ENCODE measurements around the gene DYSF.

DYSF gene

DNA sequence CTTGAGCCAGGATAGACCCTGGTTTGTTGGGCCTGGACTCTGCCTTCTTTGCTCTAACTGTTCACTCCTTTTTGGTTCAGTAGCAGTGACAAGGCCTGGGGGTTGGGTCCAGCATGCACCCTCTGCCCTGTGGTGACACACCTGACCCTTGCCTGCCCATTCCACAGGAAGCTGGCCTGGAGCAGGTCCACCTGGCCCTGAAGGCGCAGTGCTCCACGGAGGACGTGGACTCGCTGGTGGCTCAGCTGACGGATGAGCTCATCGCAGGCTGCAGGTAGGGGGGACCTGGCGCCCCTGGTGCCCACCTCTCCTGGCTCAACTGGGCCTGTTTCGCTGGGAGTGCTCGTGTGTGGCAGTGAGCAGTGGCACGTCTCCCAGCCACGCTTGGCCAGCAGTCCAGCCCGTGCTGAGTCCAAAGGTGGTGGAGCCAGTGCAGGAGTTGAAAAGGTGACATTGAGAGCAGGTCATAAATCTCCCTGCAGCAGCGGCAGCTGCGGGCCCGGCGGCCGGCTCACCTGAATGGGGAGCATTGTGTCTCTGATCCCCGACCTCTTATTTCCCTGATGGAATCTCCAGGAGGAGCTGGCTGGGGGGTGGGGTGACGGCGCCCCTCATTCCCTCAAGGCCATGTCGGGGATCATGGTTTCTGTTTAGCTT lies 102.6 kb downstream of the DYSF start:
- DNase-seq: no peak

DNA sequence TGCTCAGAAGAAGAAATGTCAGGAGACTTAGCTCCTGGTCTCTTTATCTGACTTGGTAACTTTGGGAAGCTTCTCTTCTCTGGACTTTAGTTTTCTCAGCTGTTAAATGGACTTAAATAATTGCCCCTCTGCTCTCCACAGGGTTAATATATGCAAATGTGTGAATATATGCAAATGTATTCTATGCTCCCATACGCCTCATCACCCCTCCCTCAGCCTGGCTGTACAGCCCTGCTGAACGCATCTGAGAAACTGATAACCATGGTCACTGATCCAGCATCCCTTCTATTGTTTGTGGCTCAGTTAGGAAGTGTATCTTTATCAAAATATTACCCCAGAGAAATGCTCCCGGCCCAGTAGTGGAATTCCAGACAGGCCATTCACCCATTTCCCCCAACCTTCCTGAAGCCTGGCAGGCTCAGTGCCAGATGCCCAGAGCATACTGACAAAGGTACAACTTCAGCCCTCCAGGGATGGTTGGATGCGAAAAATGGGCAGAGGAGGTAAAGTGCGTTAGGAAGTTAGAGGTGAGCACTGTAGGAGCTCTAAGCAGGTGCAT lies 103.4 kb downstream of the DYSF start:
- DNase-seq: no peak

DNA sequence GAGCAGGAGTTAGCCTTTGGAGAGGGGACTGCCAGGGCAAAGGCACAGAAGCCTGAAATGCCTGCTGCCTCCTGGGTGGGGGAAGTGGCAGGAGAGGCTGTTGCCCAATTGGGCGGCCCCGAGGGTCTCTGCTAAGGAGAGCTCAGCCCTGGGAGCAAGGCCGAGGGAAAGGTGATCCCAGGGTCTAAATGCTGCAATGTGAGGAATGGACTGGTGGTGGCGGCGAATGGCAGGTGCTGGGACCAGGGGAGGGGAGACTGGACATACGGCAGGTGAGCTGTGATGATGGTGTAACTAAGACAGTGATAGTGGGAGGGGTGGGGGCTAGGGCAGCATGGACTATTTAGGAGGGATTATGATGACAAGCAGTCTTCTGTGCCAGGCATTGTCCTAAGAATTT lies 104.0 kb downstream of the DYSF start:
- DNase-seq: no peak

DNA sequence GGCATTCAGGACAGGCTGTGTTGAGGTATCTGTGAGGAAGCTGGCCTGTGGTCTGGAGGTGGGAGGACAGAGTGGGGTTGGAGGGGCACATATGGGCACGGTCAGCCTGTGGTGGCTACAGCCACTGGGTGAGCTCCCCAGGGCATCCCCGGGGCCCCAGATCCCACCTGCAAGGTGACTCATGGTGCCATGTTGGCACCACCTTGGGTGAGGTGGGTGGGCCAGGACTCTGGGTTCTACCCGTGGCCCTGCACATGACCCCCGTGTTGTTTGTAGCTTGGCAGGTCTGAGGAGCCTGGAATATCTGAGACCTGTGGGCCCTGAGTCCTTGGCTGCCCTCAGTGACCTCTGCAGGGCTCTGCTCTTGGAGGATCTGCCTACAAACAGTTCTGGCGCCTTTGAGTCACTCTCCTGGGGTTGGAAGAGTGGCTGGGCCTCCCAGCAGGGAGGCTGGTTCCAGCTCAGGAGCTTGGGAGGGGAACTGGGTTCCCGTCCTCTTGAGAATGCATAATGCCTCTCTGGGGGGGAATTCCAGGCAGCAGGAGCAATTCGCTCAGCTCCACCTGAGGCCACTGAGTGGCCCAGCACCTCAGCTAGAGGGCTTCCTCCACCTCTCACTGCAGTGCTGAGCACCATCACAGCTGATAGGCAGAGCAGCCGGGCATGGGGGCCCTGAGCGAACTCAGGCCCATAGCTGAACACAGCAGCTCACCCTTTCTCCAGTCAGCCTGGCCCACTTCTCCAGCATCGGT lies 105.1 kb downstream of the DYSF start:
- DNase-seq: no peak

DNA sequence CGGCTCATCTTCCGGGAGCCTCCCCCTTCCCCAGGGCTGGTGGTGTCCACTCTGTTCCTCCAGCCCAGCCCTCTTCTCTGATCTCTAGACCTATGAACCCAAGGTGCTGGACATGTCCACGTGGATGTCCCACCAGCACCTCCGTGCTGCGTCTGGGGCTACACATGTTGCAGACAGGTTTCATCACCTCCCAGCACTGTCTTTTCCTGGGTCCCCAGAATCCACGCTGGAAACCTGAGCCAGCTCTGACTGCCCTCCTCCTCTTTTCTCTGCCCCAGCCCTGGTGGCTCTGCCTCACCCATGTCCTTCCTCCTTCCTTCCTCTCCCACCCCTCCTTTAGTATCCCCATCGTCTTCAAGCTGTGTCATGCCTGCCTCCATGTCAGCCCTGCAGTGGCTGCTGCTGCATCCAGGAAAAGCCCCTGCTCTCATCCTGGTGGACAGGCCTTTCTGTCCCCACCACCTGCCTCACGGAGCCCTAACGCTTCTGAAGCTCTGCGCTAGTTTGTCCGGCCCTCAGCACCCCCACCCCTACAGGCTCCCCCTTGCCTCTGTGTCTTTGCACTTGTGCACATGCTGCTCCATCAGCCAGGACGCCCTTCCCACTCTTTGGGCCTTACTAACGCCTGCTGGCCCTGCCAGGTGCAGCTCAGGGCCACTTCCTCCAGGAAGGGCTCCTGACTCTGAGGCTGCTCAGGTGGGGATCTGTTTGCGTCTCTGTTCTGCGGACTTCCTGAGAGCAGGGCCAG lies 105.9 kb downstream of the DYSF start:
- DNase-seq: no peak

DNA sequence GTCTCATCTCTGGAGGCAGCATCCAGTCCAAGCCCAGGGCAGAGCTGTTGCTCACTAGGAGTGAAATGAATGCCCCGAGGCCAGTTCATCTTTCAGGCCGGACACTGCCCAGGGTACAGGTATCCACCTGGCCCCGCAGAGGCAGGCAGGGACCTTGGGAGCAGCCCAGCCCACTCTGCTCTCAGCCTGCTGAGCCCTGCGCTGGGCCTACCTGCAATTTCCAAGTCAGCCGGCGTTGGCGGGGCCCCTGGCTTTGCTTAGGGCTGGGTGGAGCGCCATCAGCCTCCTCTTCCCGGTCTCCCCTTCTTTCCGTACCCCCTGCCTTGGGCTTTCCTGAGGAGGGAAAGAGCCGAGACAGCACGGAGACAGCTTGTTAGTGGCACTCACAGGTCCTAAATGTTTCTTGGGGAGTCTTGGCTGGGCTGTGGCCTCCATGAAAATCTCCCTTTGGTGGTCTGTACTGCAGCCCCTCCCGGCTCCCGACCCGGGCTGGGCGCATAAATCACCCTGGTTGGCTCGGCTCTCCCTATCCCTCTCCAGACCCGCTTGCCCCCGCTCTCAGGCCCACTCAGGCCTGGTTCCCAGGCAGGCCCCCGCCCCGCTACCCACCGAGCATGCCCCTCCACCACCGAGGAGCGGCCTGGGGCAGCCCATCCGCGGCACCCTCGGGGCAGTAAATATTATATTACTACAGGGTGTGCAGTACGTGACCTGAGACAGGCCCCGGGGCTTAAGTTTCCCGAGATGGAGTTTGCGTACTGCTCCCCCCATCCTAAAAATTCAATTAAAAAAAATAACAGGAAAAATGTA lies 106.7 kb downstream of the DYSF start:
- DNase-seq: no peak

DNA sequence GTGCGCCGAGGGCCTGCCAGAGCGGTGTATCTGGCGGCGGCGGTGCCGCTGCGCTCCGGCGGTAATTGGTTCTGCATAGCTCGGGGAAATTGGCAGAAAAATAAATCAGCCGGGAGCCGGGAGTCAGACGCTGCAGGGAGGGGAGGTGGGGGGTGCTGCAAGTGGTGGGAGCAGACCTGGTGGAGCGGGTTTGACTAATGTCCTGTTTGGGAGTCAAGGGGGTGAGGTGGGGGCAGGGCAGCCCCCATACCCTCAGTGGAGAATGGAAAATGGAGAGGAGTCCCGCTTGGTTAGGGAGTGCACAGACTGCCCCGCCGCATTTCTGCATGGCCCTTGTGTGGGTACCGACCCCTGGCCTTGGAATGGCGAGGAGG lies 107.3 kb downstream of the DYSF start:
- DNase-seq: no peak

DNA sequence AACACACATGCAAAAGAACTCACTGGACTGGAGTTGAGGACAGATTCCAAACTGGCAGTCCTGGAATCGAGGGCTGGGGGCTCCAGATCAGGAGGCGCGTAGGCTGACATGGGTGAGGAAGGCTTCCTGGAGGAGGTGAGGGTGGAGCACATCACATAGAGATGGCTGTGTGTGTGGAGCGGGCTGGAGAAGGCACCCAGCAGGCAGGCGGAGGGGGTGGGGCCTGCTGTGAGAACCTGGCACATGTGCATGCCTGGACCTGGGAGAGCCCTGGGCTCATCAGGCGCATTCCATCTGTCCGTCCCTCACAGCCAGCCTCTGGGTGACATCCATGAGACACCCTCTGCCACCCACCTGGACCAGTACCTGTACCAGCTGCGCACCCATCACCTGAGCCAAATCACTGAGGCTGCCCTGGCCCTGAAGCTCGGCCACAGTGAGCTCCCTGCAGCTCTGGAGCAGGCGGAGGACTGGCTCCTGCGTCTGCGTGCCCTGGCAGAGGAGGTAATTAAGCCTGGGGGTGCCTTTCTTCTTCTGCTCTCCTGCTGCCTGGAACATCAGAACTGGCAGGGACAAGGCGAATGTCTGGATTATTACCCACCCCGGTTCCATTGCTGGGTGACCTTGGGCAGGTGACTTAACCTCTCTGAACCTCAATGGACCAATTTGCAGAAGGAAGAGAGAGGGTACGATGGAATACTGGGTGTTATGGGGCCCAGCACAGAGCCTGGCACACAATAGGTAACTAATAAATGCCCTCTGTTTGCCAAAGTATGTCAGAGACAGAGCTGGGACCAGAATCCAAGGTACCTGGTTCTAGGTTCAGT lies 108.3 kb downstream of the DYSF start:
- DNase-seq: no peak

DNA sequence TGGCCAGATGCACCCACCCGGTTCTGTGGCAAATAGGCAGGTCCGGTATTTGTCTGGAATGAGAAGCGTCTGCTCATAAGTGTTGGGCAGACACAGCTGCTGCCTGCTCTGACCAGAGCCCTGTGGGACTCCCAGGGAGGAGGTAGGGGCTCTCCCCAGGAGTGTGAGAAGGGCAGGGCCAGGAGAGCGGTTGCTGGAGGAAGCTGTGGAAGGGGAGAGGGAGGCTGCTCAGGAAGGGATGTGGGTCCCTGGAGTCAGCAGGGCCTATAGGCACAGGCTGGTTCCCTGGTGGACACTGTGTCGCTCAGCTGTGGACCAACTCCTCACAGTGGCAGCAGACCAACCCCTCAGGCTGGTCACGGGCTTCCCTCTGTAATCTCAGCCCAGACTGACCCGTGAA lies 109.2 kb downstream of the DYSF start:
- DNase-seq: no peak

DNA sequence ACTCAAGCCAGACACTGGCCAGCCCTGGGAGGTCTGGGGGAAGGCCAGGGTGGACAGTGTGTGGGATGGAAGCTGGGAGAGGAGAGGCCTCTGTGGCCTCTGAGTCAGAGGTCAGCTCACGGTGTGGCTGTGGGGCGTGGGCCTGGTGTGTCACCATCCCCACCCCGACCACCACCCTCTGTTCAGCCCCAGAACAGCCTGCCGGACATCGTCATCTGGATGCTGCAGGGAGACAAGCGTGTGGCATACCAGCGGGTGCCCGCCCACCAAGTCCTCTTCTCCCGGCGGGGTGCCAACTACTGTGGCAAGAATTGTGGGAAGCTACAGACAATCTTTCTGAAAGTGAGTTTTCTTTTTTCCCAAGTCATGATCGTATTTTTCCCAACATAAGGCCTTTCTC lies 110.5 kb downstream of the DYSF start:
- DNase-seq: no peak

DNA sequence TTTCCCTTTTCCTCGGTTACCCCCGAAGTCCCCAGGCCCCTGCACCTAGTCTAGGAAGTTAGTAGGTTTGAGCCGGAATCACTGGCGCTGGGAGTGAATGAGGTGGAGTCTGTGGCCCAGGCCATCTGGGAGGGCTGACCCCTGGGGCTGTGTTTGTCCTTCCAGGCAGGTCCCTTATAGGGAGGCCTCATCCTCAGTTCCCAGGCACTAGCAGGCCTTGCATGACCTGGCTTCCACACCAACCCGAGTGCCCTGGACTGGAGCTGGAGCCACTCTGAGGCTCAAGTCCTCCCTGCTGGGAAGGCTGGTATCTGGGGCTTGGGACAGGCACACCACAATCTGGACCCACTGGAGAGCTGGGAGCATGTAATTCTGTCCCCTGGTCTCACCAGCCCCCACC lies 111.0 kb downstream of the DYSF start:
- no peak for DNase-seq

DNA sequence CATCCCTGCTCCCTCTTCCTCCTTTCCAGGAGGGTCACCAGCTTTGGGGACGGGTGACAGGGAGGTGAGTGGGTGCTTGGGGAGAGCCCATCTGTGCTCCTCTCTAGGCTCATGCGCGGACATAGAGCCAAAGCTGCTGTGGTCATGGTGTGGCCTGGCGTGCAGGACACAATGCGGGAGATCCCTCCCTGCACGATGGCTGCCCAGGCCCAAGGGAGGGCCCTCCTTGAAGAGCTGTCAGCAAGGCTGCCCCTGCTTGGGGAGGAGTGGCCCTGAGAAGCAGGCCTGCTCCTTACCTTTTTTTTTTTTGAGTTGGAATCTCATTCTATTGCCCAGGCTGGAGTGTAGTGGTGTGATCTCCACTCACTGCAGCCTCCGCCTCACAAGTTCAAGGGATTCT lies 111.4 kb downstream of the DYSF start:
- DNase-seq: no peak

DNA sequence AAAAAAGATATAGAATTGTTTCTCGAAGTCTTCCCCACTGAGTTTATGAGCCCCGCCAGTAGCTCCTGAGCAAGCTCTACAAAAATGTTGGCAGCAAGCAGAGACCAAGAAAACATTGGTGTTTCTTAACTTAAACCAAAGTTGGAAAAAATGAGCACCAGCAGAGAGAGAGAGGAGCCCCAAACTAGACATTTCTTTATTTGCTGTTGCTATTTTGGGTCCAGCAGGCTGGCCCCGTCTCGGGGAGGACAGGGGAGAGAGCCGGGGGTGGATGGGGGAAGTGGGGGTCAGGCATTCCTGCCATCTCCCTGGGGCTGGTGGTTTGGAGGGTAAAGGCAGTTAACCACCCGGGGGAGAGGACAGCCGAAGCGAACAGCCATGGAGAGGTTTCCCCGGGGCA lies 113.0 kb downstream of the DYSF start:
- DNase-seq: no peak

DNA sequence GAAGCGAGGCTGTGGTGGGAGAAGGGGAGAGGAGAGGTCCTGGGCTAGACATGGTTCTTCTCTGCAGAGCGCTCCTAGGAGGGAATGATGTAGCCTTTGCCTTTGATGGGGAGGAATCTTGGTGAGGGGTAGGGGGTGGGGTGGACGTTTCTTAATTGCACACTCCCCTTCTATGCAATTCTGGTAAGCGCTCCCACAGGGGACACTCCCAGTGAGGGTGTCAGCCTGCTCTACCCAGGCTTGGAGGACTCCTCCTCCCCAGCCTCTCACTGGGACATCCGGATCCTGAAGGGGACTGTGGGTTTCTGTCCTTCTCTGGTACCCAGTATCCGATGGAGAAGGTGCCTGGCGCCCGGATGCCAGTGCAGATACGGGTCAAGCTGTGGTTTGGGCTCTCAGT lies 114.3 kb downstream of the DYSF start:
- DNase-seq: no peak

DNA sequence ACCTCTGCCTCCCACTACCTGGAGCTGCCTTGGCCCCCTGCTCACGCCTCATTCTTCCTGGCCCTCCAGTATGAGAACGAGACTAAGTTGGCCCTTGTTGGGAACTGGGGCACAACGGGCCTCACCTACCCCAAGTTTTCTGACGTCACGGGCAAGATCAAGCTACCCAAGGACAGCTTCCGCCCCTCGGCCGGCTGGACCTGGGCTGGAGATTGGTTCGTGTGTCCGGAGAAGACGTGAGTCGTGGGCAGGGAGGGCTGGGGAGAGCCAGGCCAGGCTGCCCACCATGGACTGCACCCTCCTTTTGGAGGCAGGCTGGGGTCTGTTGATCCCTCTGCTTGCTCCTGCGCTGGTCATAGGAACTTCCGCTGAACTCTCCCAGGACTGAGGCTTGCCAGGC lies 114.7 kb downstream of the DYSF start:
- no peak for DNase-seq

DNA sequence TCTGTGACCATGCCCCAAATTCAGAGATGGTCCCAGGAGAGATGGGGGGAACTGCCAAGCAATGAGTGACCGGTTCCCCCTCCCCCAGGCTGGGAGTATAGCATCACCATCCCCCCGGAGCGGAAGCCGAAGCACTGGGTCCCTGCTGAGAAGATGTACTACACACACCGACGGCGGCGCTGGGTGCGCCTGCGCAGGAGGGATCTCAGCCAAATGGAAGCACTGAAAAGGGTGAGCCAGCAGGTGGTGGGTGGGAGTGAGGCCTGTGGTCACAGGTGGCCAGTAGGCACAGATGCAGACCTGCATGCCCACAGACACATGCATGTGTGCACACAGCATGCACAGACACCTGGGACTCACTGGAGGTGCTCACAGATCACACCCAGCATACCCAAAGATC lies 117.2 kb downstream of the DYSF start:
- DNase-seq: no peak

DNA sequence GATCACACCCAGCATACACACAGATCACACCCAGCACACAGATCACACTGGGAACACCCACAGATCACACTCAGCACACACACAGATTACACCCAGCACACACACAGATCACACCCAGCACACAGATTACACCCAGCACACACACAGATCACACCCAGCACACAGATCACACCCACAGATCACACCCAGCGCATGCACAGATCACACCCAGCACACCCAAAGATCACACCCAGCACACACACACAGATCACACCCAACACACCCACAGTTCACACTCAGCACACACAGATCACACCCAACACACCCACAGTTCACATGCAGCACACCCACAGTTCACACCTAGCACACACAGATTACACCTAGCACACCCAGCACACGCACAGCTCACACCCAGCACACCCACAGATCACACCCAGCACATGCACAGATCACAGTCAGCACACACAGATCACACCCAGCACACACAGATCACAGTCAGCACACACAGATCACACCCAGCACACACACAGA lies 117.6 kb downstream of the DYSF start:
- no peak for DNase-seq

DNA sequence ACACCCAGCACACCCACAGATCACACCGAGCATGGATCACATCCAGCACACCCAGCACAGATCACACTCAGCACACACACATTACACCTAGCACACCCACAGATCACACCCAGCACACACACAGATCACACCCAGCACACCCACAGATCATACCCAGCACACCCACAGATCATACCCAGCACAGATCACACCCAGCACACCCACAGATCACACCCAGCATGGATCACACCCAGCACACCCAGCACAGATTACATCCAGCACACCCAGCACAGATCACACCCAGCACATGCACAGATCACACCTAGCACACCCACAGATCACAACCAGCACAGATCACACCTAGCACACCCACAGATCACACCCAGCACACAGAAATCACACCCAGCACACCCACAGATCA lies 118.6 kb downstream of the DYSF start:
- no peak for DNase-seq

DNA sequence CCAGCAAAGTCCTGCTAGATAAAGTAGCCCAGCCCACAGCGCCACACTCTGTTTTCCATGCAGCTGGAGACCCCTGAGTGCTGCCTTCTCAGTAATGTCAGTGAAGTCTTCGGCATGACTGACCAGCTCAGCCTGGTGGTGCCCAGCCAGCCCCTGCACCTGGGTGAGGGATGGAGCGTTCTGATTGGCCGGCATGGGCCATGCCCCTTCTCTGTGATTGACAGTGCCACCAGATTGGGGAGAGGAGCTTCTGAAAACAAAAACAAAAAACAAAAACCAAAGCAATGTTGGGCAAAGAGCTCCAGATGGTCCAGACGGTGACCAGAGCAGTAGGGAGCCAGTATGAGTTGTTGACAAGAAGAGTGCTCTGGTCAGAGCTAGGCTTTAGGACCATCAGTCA lies 122.6 kb downstream of the DYSF start:
- DNase-seq: no peak

DNA sequence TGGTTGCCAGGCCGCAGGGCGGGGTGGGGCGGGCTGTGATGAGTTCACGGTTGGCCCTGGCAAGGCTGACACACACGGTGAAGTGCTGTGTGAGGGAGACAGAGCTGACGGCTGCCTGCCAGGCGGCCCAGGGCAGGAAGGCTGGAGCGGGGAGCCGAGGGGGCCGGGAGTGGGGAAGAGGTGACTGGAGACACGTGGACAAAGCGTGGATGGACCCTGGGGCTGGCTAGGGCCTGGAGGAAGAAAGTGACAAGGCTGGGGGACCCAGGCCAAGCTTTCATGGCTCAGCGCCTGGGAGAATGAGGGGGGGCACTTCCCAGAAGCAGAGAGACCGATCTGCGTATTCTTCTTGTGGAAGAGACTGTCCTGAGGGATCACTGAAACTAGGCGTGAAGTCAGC lies 123.2 kb downstream of the DYSF start:
- DNase-seq: no peak

DNA sequence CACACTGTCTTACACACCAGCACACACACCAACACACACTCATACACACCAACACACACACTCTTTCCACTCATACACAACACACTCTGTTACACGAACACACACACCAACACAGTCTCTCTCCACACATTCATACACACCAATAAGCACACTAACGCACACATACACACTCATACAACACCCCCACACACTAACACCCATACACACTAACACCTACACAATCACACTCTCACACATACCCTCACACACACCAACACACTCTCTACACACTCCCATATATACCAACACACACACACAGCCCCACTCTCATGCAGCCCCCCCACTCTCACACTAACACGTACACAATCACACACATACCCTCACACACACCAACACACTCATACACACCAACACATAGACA lies 123.8 kb downstream of the DYSF start:
- DNase-seq: no peak

DNA sequence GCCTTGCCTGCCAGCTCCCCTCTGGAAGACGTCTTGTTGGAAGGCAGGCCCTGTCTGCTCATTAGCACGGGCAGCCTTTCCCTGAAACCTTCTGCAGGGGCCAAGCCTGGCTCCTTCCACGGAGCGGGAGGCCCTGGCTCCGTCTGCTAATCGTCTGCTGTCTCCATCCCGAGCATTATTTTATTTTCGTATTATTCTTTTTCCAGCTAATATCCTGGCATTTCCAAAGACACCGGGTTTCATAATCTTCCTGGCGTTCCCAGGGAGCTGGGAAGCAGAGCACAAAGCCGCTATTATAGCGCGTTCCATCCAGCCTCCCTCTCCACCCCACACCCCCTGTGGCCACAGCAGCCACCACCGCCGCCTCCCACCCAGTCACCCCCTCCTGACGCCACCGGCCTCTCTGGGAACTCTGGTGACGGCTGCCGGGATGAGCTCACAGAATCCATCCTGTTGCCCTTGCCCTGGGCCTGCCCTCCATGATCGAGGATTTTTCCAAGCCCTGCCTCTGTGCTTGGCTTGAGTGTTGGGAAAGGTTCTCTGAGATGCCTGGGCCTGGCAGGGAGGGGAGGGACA lies 125.5 kb downstream of the DYSF start:
- no peak for DNase-seq

Data from stimulated activated CD4-positive, alpha-beta T cell treated with anti-CD3 and anti-CD28 coated beads, Interleukin-4, amount 100 ng/mL, for 4 hours (primary cell).